NT2/D1 (cell line): ENCODE data around the gene LTC4S.

Experiments
- SUZ12 ChIP-seq: IDR thresholded peaks from 2 replicates; pipeline ENCODE4 v1.6.1; 2011; ENCODE audit not compliant: insufficient read length, insufficient read depth; ENCODE audit errors: extremely low read depth
- YY1 ChIP-seq: IDR thresholded peaks from 2 replicates; pipeline ENCODE4 v1.6.1; 2011; ENCODE audit not compliant: insufficient read length, insufficient read depth
- ZNF274 ChIP-seq: IDR thresholded peaks from 2 replicates; pipeline ENCODE4 v1.6.1; 2011; ENCODE audit warnings: mild to moderate bottlenecking, low read depth, low read length

GRCh38 chr5:179812135-179812825 lies 18.5 kb downstream of the LTC4S start:
- TF ChIP-seq SUZ12 = no peak
- TF ChIP-seq ZNF274 = no peak
- TF ChIP-seq YY1 = no peak
